Gastroesophageal sphincter (tissue), 3 donors: Measurements from ENCODE around the gene EIF3J.

ENCODE experiments used
- CTCF ChIP-seq, 4 experiments: fragments of 200-600 bp in 2 of 4; fragments of 450-650 bp in 2 of 4; sonication (generic) in 1 of 4; IDR thresholded peaks; one replicate each; pipeline ENCODE4 v1.5.1; 2017 to 2019; ENCODE audit warnings: antibody characterized with exemption in 4 of 4, mild to moderate bottlenecking in 2 of 4, moderate library complexity in 2 of 4
- EP300 ChIP-seq: sonication (generic); formaldehyde crosslinking; IDR thresholded peaks from one replicate; pipeline ENCODE4 v1.6.1; 2017; ENCODE audit warnings: antibody characterized with exemption, mild to moderate bottlenecking
- POLR2A ChIP-seq, 2 donors: fragments of 450-650 bp; IDR thresholded peaks; one replicate each; pipeline ENCODE4 v1.6.1; 2017; ENCODE audit warnings: antibody characterized with exemption in 2 of 2, mild to moderate bottlenecking in 2 of 2, moderate library complexity in 1 of 2
- POLR2AphosphoS5 ChIP-seq: sonication (generic); formaldehyde crosslinking; IDR thresholded peaks from one replicate; pipeline ENCODE4 v1.6.1; 2017; ENCODE audit warnings: antibody characterized with exemption

DNA sequence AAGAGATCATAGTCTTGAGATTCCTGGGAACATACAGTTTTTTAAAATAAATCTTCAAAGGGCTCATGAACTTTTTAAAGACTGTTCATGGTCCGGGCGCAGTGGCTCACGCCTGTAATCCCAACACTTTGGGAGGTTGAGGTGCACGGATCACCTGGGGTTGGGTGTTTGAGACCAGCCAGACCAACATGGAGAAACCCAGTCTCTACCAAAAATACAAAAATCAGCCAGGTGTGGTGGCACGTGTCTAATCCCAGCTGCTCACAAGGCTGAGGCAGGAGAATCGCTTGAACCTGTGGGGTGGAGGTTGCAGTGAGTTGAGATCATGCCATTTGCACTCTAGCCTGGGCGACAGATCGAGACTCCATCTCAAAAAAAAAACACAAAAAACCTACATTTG is 41.4 kb upstream of the EIF3J start:
- TF ChIP-seq CTCF (IDR thresholded peaks at IDR 0.05) (no peak), EP300 (no peak), POLR2AphosphoS5 (no peak), POLR2A (IDR thresholded peaks at IDR 0.05) (no peak)
